ENCODE data around the gene MLPH. TPM values are rescaled to one million over a fixed set of nuclear protein-coding genes. Genes with fewer than 3 reads are reported as not detected.

Gene MLPH
- total and polyA plus RNA-seq, 2 of the 4 experiments (the other 2 are of a cell fraction) = 13.8 to 21.6 TPM

DNA sequence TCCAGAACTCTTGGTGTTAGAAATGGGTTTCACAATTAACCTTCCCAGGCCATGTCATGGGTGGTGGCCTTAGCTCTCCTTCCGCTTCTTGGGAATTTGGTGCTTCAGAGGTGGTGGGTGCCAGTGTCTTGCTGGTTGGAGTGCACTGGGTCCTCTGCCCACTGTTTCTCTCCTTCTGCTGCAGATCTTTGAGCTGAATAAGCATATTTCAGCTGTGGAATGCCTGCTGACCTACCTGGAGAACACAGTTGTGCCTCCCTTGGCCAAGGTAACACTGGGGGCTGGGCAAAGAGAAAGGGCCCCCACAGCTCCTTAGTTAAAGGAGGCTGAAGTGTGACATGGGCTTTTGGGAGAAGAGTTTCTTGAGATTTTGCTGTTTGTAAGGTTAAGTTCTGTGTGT lies 47.3 kb downstream of the MLPH start:
- no peak overlapping the region for H3K9ac ChIP-seq (ENCODE audit: low read depth, low read length)
- no peak overlapping the region for H2BK5ac ChIP-seq (ENCODE audit: low read depth, low read length, poor library complexity, severe bottlenecking)

More for the DNA sequence above, 47.3 kb downstream of the MLPH start:
- Histone ChIP-seq H4K91ac (ENCODE audit: insufficient read depth, low read depth, low read length) (no peak overlapping the region), H3K4me2 (ENCODE audit: low read depth, low read length) (no peak overlapping the region), H2AFZ (replicated peaks; ENCODE audit: low read length, poor library complexity) (no peak overlapping the region), H2BK120ac (ENCODE audit: low read depth, low read length) (no peak overlapping the region), H4K20me1 (ENCODE audit: insufficient read depth, low read length) (no peaks in the 10 kb centered on the region; the same call in 1 of the 2 replicates), H2AK9ac (replicated peaks; ENCODE audit: low read depth, low read length, poor library complexity) (no peak overlapping the region), H2AK5ac (ENCODE audit: low read depth, low read length) (no peak overlapping the region), H3K4me1 (ENCODE audit: control insufficient read depth, insufficient read depth, low read length) (no peaks in the 10 kb centered on the region), H3K23ac (ENCODE audit: low read depth, low read length) (no peak overlapping the region), H3K36me3 (ENCODE audit: control insufficient read depth, insufficient read depth, low read length) (no peaks in the 10 kb centered on the region; the same call in 1 of the 2 replicates), H2BK20ac (ENCODE audit: low read depth, low read length) (no peak overlapping the region), H3K4ac (ENCODE audit: low read depth, low read length) (no peak overlapping the region), H3K14ac (replicated peaks; ENCODE audit: low read depth, low read length) (no peak overlapping the region), H3K4me3 (ENCODE audit: insufficient read depth, low read depth, low read length) (no peak overlapping the region), H3K18ac (ENCODE audit: low read depth, low read length) (no peak overlapping the region), H3K9me3 (ENCODE audit: control insufficient read depth, insufficient read depth, low read length) (no peaks in the 10 kb centered on the region), H4K5ac (ENCODE audit: low read depth, low read length) (no peak overlapping the region), H3K9me1 (ENCODE audit: insufficient read depth, low read length) (peaks cover 11% of the 10 kb centered on the region), H3K79me1 (ENCODE audit: low read depth in 1 of 2, low read length in 2 of 2) (no peaks in the 10 kb centered on the region), H4K8ac (ENCODE audit: low read depth in 2 of 2, low read length in 2 of 2) (no peak overlapping the region), H3K27me3 (ENCODE audit: control insufficient read depth, insufficient read depth, low read length) (no peaks in the 10 kb centered on the region), H2BK15ac (ENCODE audit: low read depth, low read length) (no peak overlapping the region), H3K56ac (ENCODE audit: extremely low read depth, insufficient read depth, low read length) (no peak overlapping the region), H3K27ac (ENCODE audit: insufficient read depth, low read length) (no peak overlapping the region)
- ATAC-seq (ENCODE audit: low read depth) (no peak), DNase-seq (no peak)
- in situ Hi-C loops (cut with MboI; ENCODE audit: low sequenced_read_pairs) (no loop called here), intact Hi-C loops (cut with micrococcal nuclease) (no loop called here), dilution Hi-C loops (cut with HindIII; ENCODE audit: low sequenced_read_pairs, unreplicated experiment) (no loop called here)
- WGBS, 2 experiments (ENCODE audit: extremely low coverage in 2 of 2, insufficient read length in 1 of 2) = no CpG with 5 or more reads among the region's 1 CpG
- TF ChIP-seq MAFK (IDR thresholded peaks at IDR 0.05; ENCODE audit: low read depth, low read length) = no peak
- TF ChIP-seq MXI1 (IDR thresholded peaks at IDR 0.05; ENCODE audit: borderline replicate concordance, low read depth, low read length) = no peak
- no peak for TF ChIP-seq POLR2A (IDR thresholded peaks at IDR 0.05; ENCODE audit: low read depth, low read length)
- TF ChIP-seq, protein P1, sequence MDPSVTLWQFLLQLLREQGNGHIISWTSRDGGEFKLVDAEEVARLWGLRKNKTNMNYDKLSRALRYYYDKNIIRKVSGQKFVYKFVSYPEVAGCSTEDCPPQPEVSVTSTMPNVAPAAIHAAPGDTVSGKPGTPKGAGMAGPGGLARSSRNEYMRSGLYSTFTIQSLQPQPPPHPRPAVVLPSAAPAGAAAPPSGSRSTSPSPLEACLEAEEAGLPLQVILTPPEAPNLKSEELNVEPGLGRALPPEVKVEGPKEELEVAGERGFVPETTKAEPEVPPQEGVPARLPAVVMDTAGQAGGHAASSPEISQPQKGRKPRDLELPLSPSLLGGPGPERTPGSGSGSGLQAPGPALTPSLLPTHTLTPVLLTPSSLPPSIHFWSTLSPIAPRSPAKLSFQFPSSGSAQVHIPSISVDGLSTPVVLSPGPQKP (IDR thresholded peaks at IDR 0.05; ENCODE audit: borderline replicate concordance, low read depth, low read length) = no peak
- TF ChIP-seq BHLHE40 (IDR thresholded peaks at IDR 0.05; ENCODE audit: low read depth, low read length) = no peak
- TF ChIP-seq RFX5 (IDR thresholded peaks at IDR 0.05; ENCODE audit: low read depth, low read length) = no peak
- TF ChIP-seq SMC3 (IDR thresholded peaks at IDR 0.05; ENCODE audit: low read depth, low read length) = no peak
- no peak for TF ChIP-seq FOS (IDR thresholded peaks at IDR 0.05; ENCODE audit: low read depth, low read length)
- TF ChIP-seq RAD21 (IDR thresholded peaks at IDR 0.05; ENCODE audit: low read length) = no peak
- TF ChIP-seq CHD1 (IDR thresholded peaks at IDR 0.05; ENCODE audit: low read depth, low read length) = no peak
- TF ChIP-seq, protein P2, sequence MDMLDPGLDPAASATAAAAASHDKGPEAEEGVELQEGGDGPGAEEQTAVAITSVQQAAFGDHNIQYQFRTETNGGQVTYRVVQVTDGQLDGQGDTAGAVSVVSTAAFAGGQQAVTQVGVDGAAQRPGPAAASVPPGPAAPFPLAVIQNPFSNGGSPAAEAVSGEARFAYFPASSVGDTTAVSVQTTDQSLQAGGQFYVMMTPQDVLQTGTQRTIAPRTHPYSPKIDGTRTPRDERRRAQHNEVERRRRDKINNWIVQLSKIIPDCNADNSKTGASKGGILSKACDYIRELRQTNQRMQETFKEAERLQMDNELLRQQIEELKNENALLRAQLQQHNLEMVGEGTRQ (IDR thresholded peaks at IDR 0.05; ENCODE audit: low read depth, low read length) = no peak
- TF ChIP-seq NFE2L2 (IDR thresholded peaks at IDR 0.05; ENCODE audit: low read depth, low read length) = no peak
- TF ChIP-seq RCOR1 (IDR thresholded peaks at IDR 0.05; ENCODE audit: insufficient replicate concordance, low read length) = no peak
- TF ChIP-seq, protein P3, sequence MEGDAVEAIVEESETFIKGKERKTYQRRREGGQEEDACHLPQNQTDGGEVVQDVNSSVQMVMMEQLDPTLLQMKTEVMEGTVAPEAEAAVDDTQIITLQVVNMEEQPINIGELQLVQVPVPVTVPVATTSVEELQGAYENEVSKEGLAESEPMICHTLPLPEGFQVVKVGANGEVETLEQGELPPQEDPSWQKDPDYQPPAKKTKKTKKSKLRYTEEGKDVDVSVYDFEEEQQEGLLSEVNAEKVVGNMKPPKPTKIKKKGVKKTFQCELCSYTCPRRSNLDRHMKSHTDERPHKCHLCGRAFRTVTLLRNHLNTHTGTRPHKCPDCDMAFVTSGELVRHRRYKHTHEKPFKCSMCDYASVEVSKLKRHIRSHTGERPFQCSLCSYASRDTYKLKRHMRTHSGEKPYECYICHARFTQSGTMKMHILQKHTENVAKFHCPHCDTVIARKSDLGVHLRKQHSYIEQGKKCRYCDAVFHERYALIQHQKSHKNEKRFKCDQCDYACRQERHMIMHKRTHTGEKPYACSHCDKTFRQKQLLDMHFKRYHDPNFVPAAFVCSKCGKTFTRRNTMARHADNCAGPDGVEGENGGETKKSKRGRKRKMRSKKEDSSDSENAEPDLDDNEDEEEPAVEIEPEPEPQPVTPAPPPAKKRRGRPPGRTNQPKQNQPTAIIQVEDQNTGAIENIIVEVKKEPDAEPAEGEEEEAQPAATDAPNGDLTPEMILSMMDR (conservative IDR thresholded peaks at IDR 0.05; ENCODE audit: low read depth, low read length) = no peak
- no peak for TF ChIP-seq MAZ (IDR thresholded peaks at IDR 0.05; ENCODE audit: borderline replicate concordance, low read depth, low read length)
- TF ChIP-seq CEBPB (IDR thresholded peaks at IDR 0.05; ENCODE audit: low read depth, low read length) = no peak
- CTCF ChIA-PET = interaction anchor here (0.6 to 1.7 kb wide), 2 partner anchors 22 to 37 kb away, joined by 4 to 5 read pairs; no protein-coding TSS in a partner anchor
- no TSS peak for BruUV-seq (replicated peaks)
- POLR2A ChIA-PET (ENCODE audit: unreplicated experiment) = no interaction called here

All from IMR-90 (cell line).